ENCODE results near the gene IL1B.

Gene IL1B

DNA sequence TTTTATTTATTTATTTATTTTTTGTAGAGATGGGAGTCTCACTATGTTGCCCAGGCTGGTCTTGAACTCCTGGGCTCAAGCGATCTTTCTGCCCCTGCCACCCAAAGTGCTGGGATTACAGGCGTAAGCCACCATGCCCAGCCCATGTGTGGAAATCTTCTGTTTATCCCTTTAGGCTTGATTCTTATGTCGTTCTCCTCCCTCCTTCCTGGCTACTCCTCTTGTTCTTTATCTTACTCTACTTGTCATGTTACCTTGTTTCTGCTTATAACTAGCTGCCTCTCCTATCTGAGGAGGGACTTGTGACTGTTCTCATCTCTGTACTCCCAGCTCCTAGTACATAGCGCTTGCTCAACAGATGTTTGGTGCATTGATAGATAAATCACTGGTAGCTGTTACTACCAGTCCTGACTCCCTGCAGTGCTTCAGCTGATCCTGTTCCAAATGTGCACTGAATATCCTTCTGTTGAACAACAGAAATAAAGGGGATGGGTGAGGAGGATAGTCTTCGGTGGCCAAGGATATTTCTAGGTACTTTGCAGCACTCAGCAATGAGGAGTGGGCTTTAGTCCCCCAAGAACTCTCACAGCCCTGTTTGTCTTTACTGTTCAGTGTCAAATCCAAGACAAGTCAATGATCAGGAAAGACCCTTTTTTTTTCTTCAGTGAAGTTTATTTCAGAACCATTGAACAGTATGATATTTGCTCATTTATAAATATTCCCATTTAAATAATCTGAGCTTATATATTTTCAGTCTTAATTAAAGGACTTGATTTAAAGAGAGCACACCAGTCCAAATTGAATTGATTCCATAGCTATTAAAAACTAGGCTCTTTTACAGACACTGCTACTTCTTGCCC is 7.2 kb downstream of the IL1B start:
- no peak for DNase-seq

DNA sequence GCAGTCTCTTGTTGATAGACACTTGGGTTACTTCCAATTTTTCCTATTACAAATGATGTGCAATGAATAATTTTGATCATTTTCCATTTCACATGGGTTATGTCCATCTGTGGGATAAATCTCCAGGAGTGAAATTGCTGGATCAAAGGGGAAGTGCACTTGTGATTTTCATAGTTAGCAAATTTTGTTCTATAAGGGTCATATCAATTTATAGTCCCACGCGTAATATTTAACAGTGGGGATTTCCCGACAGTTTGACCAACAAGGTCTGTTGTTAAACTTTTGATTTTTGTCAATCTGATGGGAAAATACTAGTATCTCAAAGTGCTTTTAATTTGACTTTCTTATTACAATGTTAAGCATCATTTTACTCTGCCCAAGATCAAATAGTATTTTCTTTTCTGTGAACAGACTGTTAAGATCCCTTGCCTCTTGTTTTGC is 8.3 kb downstream of the IL1B start:
- no peak for DNase-seq

- no peak for DNase-seq
These were observed 8.9 kb downstream of the IL1B start for GRCh38 chr2:112827604-112828185.

- DNase-seq = no peak
These were observed 9.6 kb downstream of the IL1B start for GRCh38 chr2:112827009-112827408.

DNA sequence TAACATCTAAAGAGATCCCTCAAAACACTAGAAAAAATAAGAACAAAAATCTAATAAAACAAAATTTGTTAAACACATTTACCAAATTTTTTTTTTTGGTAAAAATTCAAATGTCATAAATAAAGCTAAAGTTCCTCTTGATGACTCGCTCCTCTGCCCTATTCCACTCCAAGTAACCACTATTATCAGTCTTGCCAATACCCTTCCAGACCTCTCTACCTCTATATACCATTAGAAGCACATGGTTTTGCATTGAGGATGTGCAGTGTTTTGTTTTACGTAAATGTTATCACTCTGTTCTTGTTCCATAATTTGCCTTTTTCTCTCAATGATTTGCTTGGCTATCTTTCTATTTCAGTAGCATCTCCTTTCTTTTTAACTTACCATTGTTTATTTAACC is 10.9 kb downstream of the IL1B start:
- DNase-seq = no peak

DNA sequence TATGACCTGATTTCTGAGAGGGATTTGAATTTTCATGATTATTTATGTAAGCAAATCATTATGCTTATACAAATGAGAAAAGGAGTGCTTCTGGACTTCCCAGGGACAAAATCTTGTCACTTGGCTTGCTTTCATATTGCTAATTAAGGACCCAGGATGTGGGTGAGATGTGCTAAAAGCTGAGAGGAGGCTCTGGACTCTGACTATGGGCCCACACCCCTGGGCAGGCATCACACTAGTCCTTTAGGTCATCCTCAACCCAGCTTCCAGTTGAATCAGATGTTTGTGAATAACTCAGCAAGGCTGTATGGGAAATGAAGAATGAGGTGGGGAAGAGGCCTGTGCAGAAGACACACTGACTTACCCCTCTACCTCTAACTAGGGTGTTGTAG is 11.9 kb downstream of the IL1B start:
- no peak for DNase-seq

DNA sequence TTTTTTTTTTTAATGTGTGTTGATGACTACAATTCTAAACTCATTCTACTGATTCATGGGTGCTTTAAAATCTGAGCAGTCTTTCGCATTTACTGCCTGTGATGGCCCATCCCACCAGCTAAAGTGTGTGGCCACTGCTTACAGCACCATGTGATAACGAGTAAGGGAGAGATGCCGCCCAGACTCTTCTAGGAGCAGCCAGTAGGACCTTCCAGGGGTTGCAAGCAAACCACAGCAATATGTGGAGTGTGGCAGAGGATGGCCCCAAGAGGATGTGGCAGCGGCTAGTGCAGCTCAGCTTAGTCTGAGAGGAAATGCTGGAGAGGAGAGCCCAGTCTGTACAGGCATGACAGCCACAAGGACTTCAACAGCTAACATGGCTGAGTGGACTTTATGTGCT is 14.9 kb downstream of the IL1B start:
- no peak for DNase-seq

DNA sequence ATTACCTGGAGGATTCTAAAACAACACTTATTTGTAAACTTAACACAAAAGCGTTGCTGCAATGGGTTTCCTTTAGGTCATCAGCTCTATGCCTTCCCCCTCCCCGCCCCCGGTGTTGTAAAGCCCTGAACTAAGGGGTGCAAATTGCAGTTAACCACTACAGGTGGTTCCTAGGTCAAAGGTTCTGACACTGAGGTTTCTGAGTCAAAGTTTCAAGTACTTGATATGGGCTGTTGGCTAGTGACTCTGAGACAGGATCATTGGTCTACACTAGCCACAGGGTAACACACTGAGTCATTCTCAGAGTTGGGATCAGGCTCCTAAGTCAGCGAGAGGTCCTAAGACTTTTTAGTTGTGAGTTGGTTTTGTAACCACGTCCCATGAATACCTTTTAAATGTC is 15.4 kb downstream of the IL1B start:
- DNase-seq = no peak

DNA sequence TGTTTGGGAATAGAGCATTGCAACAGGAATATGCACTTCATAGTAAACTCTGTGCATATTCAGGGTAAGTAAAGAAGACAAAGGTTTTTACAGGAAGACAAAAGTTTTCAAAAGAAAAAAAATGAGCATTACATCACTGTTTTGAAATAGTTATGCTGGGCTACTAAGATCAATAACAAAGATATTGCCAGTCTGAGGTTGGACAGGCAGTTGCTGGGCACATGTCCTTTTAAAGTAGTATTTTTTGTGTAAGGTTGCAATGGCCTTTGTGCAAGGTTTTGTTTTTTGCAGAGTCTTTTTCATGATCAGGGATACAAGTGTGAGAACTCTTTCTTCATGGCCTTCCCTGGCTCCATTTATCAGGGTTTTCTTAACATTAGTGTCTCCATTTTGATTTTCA is 16.2 kb downstream of the IL1B start:
- no peak for DNase-seq

- no peak for DNase-seq
These were observed 17.5 kb downstream of the IL1B start for GRCh38 chr2:112819081-112819480.

DNA sequence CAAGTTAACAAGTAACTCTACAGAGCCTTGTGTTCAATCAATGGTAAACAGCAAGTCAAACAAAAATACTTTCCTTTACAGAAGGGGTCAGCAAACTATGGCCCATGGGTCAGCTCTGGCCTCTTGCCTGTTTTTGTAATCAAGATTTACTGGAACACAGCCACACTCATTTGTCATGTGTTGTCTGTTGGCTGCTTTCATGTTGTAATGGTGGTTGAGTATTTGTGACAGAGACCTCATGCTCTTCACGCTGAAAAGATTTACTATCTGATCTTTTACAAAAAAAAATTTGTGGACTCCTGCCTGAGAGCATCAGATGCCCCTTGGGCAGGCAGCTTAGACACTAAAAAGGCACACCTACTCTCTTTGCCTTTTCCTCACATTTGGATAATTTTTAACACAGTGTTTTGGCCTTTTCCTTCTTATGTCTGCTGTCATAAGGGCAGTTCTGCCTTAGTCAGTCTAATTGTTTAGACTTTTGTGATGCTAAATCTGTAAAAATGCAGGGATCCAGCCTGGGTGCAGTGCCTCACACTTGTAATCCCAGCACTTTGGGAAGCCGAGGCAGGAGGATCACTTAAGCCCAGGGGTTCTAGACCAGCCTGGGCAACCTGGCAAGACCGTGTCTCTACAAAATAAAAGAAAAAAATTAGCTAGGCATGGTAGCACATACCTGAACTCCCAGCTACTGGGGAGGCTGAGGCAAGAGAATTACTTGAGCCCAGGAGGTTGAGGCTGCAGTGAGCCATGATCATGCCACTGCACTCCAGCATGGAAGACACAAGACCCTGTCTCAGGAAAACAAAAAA is 18.3 kb downstream of the IL1B start:
- no peak for DNase-seq

DNA sequence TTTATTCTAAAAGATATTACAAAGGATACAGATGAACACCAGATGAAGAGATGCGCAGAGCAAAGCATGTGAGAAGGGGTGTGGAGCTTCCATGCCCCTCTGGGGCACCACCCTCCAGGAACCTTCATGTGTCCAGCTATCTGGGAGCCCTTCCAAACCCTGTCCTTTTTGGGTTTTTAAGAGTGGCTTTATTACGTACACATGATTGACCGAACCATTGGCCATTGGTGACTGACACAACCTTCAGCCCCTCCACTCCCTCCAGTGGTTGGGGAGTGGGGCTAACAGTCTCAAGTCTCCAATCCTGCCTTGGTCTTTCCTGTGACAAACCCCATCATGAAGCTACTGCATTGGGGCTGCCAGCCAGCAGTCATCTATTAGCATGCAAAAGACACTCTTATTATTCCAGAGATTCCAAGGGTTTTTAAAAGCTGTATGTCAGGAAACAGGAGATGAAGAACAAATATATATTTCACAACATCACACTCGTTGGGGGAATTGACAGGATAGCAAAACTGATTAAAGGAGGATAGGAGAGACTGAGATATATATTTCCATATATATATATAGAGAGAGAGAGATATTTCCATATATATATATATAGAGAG is 19.4 kb downstream of the IL1B start:
- DNase-seq = no peak

GRCh38 chr2:112814278-112814677 is 22.3 kb downstream of the IL1B start:
- no peak for DNase-seq

GRCh38 chr2:112813280-112813966 is 23.2 kb downstream of the IL1B start:
- DNase-seq = no peak

DNA sequence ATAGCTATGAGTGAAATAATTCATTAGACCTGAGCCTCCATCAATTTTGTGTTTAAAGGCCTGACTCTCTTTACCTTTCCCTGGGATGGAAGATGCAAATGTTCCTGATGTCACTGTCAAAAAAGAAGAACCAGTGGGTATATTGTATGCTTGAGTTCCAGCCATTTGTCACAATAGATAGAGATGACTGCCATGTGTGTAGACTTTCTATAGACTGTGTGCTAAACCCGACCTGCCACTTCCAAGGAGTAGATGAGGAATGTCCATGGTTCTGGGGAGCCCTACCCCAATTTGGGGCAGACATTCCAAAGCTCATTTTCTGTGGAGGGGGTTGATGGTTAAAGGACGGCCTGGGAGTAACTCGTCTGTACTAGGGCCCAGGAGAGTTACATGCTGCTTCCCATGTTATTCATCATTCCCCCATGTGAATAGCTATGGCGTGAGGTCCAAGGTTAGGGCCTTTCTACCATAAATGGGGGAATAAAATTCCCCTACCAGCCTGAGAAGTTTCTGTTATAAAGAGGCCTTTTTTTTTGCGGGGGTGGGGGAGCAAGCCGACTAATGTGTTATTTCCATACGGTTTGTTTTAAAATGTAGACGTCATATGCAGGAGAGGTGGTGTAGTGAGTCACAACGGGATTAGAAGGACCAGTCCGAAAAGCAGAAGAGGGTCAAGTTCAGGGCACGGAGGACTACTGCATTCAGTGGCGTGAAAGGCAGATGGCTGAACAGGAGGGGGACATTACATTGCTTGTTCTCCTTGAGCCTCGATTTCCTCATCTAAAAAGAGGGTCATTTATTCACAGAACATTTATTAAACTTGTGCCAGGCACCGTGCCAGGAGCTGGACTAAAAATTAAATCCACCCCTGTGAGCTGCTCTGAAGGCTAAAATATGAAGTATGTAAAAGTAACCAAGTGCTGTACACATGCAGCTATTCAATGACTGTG is 24.0 kb downstream of the IL1B start:
- DNase-seq = no peak

DNA sequence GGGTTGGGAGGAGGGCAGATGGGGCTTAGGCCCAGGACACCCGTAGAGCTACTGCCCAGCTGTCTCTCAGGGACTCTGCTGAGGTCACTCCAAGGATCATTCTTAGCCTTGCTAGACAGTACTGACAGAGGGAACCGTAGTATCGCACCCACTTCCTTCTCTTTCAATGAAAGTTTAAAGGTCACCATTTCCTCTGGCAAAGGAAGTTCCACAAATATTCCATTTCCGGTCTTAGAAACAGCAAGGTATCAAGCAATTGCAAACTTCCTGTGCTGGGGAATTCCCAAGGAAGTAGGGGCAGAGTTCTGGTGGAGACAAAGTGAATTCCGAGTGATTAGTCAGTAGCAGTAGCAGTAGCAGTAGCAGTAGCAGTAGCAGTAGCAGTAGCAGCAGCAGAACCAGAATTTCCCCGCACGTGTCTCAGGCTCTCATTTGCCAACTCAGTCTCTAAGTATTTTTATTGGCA is 24.7 kb downstream of the IL1B start:
- DNase-seq = no peak

GRCh38 chr2:112811276-112811831 is 25.2 kb downstream of the IL1B start:
- no peak for DNase-seq

- no peak for DNase-seq
These were observed 27.5 kb downstream of the IL1B start for GRCh38 chr2:112809112-112809511.

DNA sequence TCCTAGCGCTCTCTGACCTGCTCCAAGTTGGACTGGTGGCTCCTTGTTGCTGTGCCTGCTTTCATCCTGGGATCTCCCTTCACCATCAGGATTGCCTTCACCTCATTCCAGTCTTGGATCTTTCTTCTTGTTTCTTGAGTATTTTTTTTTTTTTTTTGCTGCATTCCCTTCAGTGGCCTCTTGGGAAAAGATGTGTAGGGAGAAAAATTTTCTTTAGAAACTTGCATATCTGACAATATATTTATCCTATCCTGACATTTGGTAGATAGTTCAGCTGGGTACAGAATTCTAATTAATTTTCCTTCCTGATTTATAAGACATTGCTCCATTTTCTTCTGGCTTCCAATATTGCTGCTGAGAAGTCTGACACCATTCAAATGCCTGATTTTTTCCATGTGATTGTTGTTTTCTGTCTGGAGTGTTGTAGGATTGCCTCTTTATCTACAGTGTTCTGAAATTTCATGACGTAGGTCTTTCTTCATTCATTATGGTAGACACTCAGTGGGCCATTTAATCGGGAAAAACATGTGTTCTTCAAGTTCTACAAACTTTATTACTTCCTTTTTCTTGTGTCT is 29.3 kb downstream of the IL1B start:
- DNase-seq = no peak

GRCh38 chr2:112805542-112805941 is 31.0 kb downstream of the IL1B start:
- DNase-seq = no peak

Data from CD4-positive, alpha-beta T cell treated with Interleukin-17A for 4 hours (primary cell).